ENCODE measurements around the gene LMLN. TPM values are rescaled to one million over a fixed set of nuclear protein-coding genes. Genes with fewer than 3 reads are reported as not detected.

The LMLN gene
- total RNA-seq, 1 experiment from 2014 or later, result 2.8 TPM

- Histone ChIP-seq H3K9me3 (ENCODE audit: low read length) (no peaks in the 10 kb centered on the region), H3K36me3 (ENCODE audit: insufficient read depth, low read length) (no peaks in the 10 kb centered on the region), H3K9me2 (replicated peaks; ENCODE audit: insufficient read depth, low read length) (no peaks in the 10 kb centered on the region), H4K20me1 (ENCODE audit: insufficient read depth, low read depth, low read length) (no peaks in the 10 kb centered on the region), H3K79me2 (ENCODE audit: low read length) (no peaks in the 10 kb centered on the region), H3K9ac (ENCODE audit: low read length) (no peak overlapping the region), H2AFZ (ENCODE audit: low read length) (no peak overlapping the region), H3K4me2 (ENCODE audit: low read depth, low read length, poor library complexity, severe bottlenecking) (no peak overlapping the region), H3K27ac (ENCODE audit: low read length) (no peak overlapping the region), H3K27me3 (ENCODE audit: low read length) (no peaks in the 10 kb centered on the region), H3K4me1 (ENCODE audit: low read length) (no peaks in the 10 kb centered on the region), H3K4me3 (ENCODE audit: low read length) (no peak overlapping the region)
- no peak for DNase-seq
Observed at GRCh38 chr3:198025644-198026043, 65.6 kb downstream of the LMLN start.

GRCh38 chr3:198026620-198027019 is 66.6 kb downstream of the LMLN start:
- no peak overlapping the region for H3K27ac ChIP-seq (ENCODE audit: low read length)
- H4K20me1 ChIP-seq (ENCODE audit: insufficient read depth, low read depth, low read length), result no peaks in the 10 kb centered on the region
- no peak overlapping the region for H3K9ac ChIP-seq (ENCODE audit: low read length)
- no peak overlapping the region for H3K4me3 ChIP-seq (ENCODE audit: low read length)
- H3K79me2 ChIP-seq (ENCODE audit: low read length), result no peaks in the 10 kb centered on the region
- no peak for DNase-seq
- H3K36me3 ChIP-seq (ENCODE audit: insufficient read depth, low read length), result no peaks in the 10 kb centered on the region
- H3K4me1 ChIP-seq (ENCODE audit: low read length), result no peaks in the 10 kb centered on the region
- H3K9me3 ChIP-seq (ENCODE audit: low read length), result no peaks in the 10 kb centered on the region
- H3K9me2 ChIP-seq (replicated peaks; ENCODE audit: insufficient read depth, low read length), result no peaks in the 10 kb centered on the region
- H2AFZ ChIP-seq (ENCODE audit: low read length), result no peak overlapping the region
- H3K27me3 ChIP-seq (ENCODE audit: low read length), result no peaks in the 10 kb centered on the region
- no peak overlapping the region for H3K4me2 ChIP-seq (ENCODE audit: low read depth, low read length, poor library complexity, severe bottlenecking)

- Histone ChIP-seq H3K36me3 (ENCODE audit: insufficient read depth, low read length) (no peaks in the 10 kb centered on the region), H4K20me1 (ENCODE audit: insufficient read depth, low read depth, low read length) (no peaks in the 10 kb centered on the region), H3K4me2 (ENCODE audit: low read depth, low read length, poor library complexity, severe bottlenecking) (no peak overlapping the region), H3K27ac (ENCODE audit: low read length) (no peak overlapping the region), H3K9ac (ENCODE audit: low read length) (no peak overlapping the region), H3K4me1 (ENCODE audit: low read length) (no peaks in the 10 kb centered on the region), H3K9me3 (ENCODE audit: low read length) (no peaks in the 10 kb centered on the region), H3K4me3 (ENCODE audit: low read length) (no peak overlapping the region), H3K27me3 (ENCODE audit: low read length) (no peaks in the 10 kb centered on the region), H3K79me2 (ENCODE audit: low read length) (no peaks in the 10 kb centered on the region), H3K9me2 (replicated peaks; ENCODE audit: insufficient read depth, low read length) (no peaks in the 10 kb centered on the region), H2AFZ (ENCODE audit: low read length) (no peak overlapping the region)
- DNase-seq, result no peak
Observed at GRCh38 chr3:198027045-198027798, 67.2 kb downstream of the LMLN start.

- Histone ChIP-seq H2AFZ (ENCODE audit: low read length) (no peak overlapping the region), H3K4me2 (ENCODE audit: low read depth, low read length, poor library complexity, severe bottlenecking) (no peak overlapping the region), H3K9ac (ENCODE audit: low read length) (no peak overlapping the region)
Observed at GRCh38 chr3:198027799-198028390, 67.9 kb downstream of the LMLN start.

GRCh38 chr3:198028718-198029117 is 68.7 kb downstream of the LMLN start:
- Histone ChIP-seq H3K27me3 (ENCODE audit: low read length) (no peaks in the 10 kb centered on the region), H3K4me3 (ENCODE audit: low read length) (no peak overlapping the region), H3K9me2 (replicated peaks; ENCODE audit: insufficient read depth, low read length) (no peaks in the 10 kb centered on the region), H3K9me3 (ENCODE audit: low read length) (no peaks in the 10 kb centered on the region), H4K20me1 (ENCODE audit: insufficient read depth, low read depth, low read length) (no peaks in the 10 kb centered on the region), H3K4me1 (ENCODE audit: low read length) (no peaks in the 10 kb centered on the region), H3K27ac (ENCODE audit: low read length) (no peak overlapping the region), H2AFZ (ENCODE audit: low read length) (no peak overlapping the region; the same call in 1 of the 2 replicates), H3K36me3 (ENCODE audit: insufficient read depth, low read length) (no peaks in the 10 kb centered on the region), H3K79me2 (ENCODE audit: low read length) (no peaks in the 10 kb centered on the region), H3K9ac (ENCODE audit: low read length) (no peak overlapping the region), H3K4me2 (ENCODE audit: low read depth, low read length, poor library complexity, severe bottlenecking) (no peak overlapping the region)
- no peak for DNase-seq

More at GRCh38 chr3:198027799-198028390, 67.9 kb downstream of the LMLN start:
- Histone ChIP-seq H3K79me2 (ENCODE audit: low read length) (no peaks in the 10 kb centered on the region), H3K4me3 (ENCODE audit: low read length) (no peak overlapping the region), H3K9me3 (ENCODE audit: low read length) (no peaks in the 10 kb centered on the region), H3K9me2 (replicated peaks; ENCODE audit: insufficient read depth, low read length) (no peaks in the 10 kb centered on the region), H3K36me3 (ENCODE audit: insufficient read depth, low read length) (no peaks in the 10 kb centered on the region), H3K4me1 (ENCODE audit: low read length) (no peaks in the 10 kb centered on the region), H3K27ac (ENCODE audit: low read length) (no peak overlapping the region), H3K27me3 (ENCODE audit: low read length) (no peaks in the 10 kb centered on the region), H4K20me1 (ENCODE audit: insufficient read depth, low read depth, low read length) (no peaks in the 10 kb centered on the region)
- no peak for DNase-seq

GRCh38 chr3:198030125-198030524 is 70.1 kb downstream of the LMLN start:
- Histone ChIP-seq H3K27me3 (ENCODE audit: low read length) (no peaks in the 10 kb centered on the region), H2AFZ (ENCODE audit: low read length) (no peak overlapping the region), H3K36me3 (ENCODE audit: insufficient read depth, low read length) (no peaks in the 10 kb centered on the region), H3K27ac (ENCODE audit: low read length) (no peak overlapping the region), H3K9me2 (replicated peaks; ENCODE audit: insufficient read depth, low read length) (no peaks in the 10 kb centered on the region), H3K79me2 (ENCODE audit: low read length) (no peaks in the 10 kb centered on the region), H4K20me1 (ENCODE audit: insufficient read depth, low read depth, low read length) (no peaks in the 10 kb centered on the region), H3K9me3 (ENCODE audit: low read length) (no peaks in the 10 kb centered on the region), H3K4me2 (ENCODE audit: low read depth, low read length, poor library complexity, severe bottlenecking) (no peak overlapping the region), H3K4me1 (ENCODE audit: low read length) (no peaks in the 10 kb centered on the region), H3K4me3 (ENCODE audit: low read length) (no peak overlapping the region), H3K9ac (ENCODE audit: low read length) (no peak overlapping the region)
- no peak for DNase-seq

- Histone ChIP-seq H2AFZ (ENCODE audit: low read length) (no peak overlapping the region), H3K9me2 (replicated peaks; ENCODE audit: insufficient read depth, low read length) (no peaks in the 10 kb centered on the region), H3K36me3 (ENCODE audit: insufficient read depth, low read length) (no peaks in the 10 kb centered on the region), H3K4me3 (ENCODE audit: low read length) (no peak overlapping the region), H4K20me1 (ENCODE audit: insufficient read depth, low read depth, low read length) (no peaks in the 10 kb centered on the region), H3K4me1 (ENCODE audit: low read length) (no peaks in the 10 kb centered on the region), H3K4me2 (ENCODE audit: low read depth, low read length, poor library complexity, severe bottlenecking) (no peak overlapping the region), H3K27ac (ENCODE audit: low read length) (no peak overlapping the region), H3K9me3 (ENCODE audit: low read length) (no peaks in the 10 kb centered on the region), H3K27me3 (ENCODE audit: low read length) (no peaks in the 10 kb centered on the region), H3K79me2 (ENCODE audit: low read length) (no peaks in the 10 kb centered on the region), H3K9ac (ENCODE audit: low read length) (no peak overlapping the region)
- no peak for DNase-seq
Observed at GRCh38 chr3:198030726-198031125, 70.7 kb downstream of the LMLN start.

- no peak overlapping the region for H3K9ac ChIP-seq (ENCODE audit: low read length)
- no peaks in the 10 kb centered on the region for H3K36me3 ChIP-seq (ENCODE audit: insufficient read depth, low read length)
- no peak overlapping the region for H3K4me3 ChIP-seq (ENCODE audit: low read length)
- no peak for DNase-seq
- H3K4me2 ChIP-seq (ENCODE audit: low read depth, low read length, poor library complexity, severe bottlenecking), result no peak overlapping the region
- H3K9me3 ChIP-seq (ENCODE audit: low read length), result no peaks in the 10 kb centered on the region
- no peaks in the 10 kb centered on the region for H3K27me3 ChIP-seq (ENCODE audit: low read length)
- no peaks in the 10 kb centered on the region for H3K9me2 ChIP-seq (replicated peaks; ENCODE audit: insufficient read depth, low read length)
- no peak overlapping the region for H2AFZ ChIP-seq (ENCODE audit: low read length)
- H3K4me1 ChIP-seq (ENCODE audit: low read length), result no peaks in the 10 kb centered on the region
- no peak overlapping the region for H3K27ac ChIP-seq (ENCODE audit: low read length)
- H3K79me2 ChIP-seq (ENCODE audit: low read length), result no peaks in the 10 kb centered on the region
- H4K20me1 ChIP-seq (ENCODE audit: insufficient read depth, low read depth, low read length), result no peaks in the 10 kb centered on the region
Observed at GRCh38 chr3:198032039-198032936, 72.3 kb downstream of the LMLN start.
